PC-9 (cell line): ENCODE measurements around the gene RAD9A. TPM values are rescaled to one million over a fixed set of nuclear protein-coding genes. Genes with fewer than 3 reads are reported as not detected.

Source experiments
- BruUV-seq: library from RNA; stranded (reverse); fragments of 400-500 nt; replicated peaks from 2 replicates; lab custom pipeline; 2021; lab: Mats Ljungman, UMichigan
- CTCF ChIA-PET: fragments of 300-600 bp; sonication (Branson Sonifier 250); formaldehyde crosslinking; loops from one replicate; lab custom pipeline; 2022; ENCODE audit warnings: antibody characterized with exemption; lab: Charles Lee
- POLR2A ChIA-PET: fragments of 300-600 bp; sonication (Branson Sonifier 250); formaldehyde crosslinking; loops from one replicate; lab custom pipeline; 2022; ENCODE audit warnings: antibody characterized with exemption; ENCODE audit not compliant: unreplicated experiment; lab: Charles Lee
- DNase-seq, 2 experiments: peaks; one replicate each; pipeline versions ENCODE4 v3.0.0 to v3.0.0-alpha.2; 2015 to 2022; ENCODE audit warnings: mixed read lengths in 1 of 2
- H2AFZ ChIP-seq: fragments of 200-600 bp; sonication (generic); 2 replicates; pipeline ENCODE4 v1.8.1; 2017; ENCODE audit warnings: antibody characterized with exemption
- H3F3A ChIP-seq: fragments of 200-600 bp; sonication (generic); 2 replicates; pipeline ENCODE4 v1.8.1; 2017; ENCODE audit warnings: antibody characterized with exemption, mild to moderate bottlenecking, low read depth; ENCODE audit not compliant: insufficient read depth
- H3K27ac ChIP-seq: fragments of 200-600 bp; sonication (generic); 2 replicates; pipeline ENCODE4 v1.6.1; 2016; ENCODE audit warnings: mixed run types
- H3K27me3 ChIP-seq: fragments of 200-600 bp; sonication (generic); 2 replicates; pipeline ENCODE4 v1.6.1; 2016; ENCODE audit warnings: low read depth, mixed run types; ENCODE audit not compliant: insufficient read depth
- H3K36me3 ChIP-seq: fragments of 200-600 bp; sonication (generic); 2 replicates; pipeline ENCODE4 v1.6.1; 2016; ENCODE audit warnings: low read depth, mixed run types
- H3K4me1 ChIP-seq: fragments of 200-600 bp; sonication (generic); replicated peaks from 2 replicates; pipeline ENCODE4 v1.6.1; 2016; ENCODE audit warnings: mixed run types; ENCODE audit not compliant: insufficient read depth
- H3K4me2 ChIP-seq: fragments of 200-600 bp; sonication (generic); 2 replicates; pipeline ENCODE4 v1.6.1; 2017; ENCODE audit warnings: mixed run types
- H3K4me3 ChIP-seq: fragments of 200-600 bp; sonication (generic); 2 replicates; pipeline ENCODE4 v1.6.1; 2016; ENCODE audit warnings: mixed run types
- H3K79me2 ChIP-seq: fragments of 200-600 bp; sonication (generic); 2 replicates; pipeline ENCODE4 v1.6.1; 2017; ENCODE audit warnings: low read depth, mixed run types
- H3K9me2 ChIP-seq: fragments of 200-600 bp; sonication (generic); 2 replicates; pipeline ENCODE4 v1.8.1; 2017; ENCODE audit warnings: mild to moderate bottlenecking; ENCODE audit not compliant: insufficient read depth
- H3K9me3 ChIP-seq: fragments of 200-600 bp; sonication (generic); 2 replicates; pipeline ENCODE4 v1.8.1; 2016; ENCODE audit warnings: low read depth; ENCODE audit not compliant: insufficient read depth
- H4K20me1 ChIP-seq: fragments of 200-600 bp; sonication (generic); 2 replicates; pipeline ENCODE4 v1.8.1; 2017; ENCODE audit not compliant: insufficient read depth
- EZH2 ChIP-seq: fragments of 200-600 bp; sonication (generic); IDR thresholded peaks from 2 replicates; pipeline ENCODE4 v1.8.0; 2017; ENCODE audit warnings: antibody characterized with exemption, low read depth
- intact Hi-C: fragments of 100-400 bp; cut with micrococcal nuclease; formaldehyde crosslinking; loops from one replicate; pipeline ENCODE4 v1.10.0; 2022; ENCODE audit not compliant: unreplicated experiment
- total RNA-seq: library from RNA; stranded (reverse); gene quantifications from 2 replicates; pipeline ENCODE4 v1.2.3, GENCODE V29; 2021
- TF ChIP-seq, protein P1 (sequence below): fragments of 200-600 bp; sonication (generic); conservative IDR thresholded peaks from 2 replicates; pipeline ENCODE4 v1.6.1; 2017; ENCODE audit warnings: mixed run types, antibody characterized with exemption, mild to moderate bottlenecking, moderate library complexity

RAD9A gene
- total RNA-seq, 1 experiment from 2014 or later = 62.8 TPM

DNA sequence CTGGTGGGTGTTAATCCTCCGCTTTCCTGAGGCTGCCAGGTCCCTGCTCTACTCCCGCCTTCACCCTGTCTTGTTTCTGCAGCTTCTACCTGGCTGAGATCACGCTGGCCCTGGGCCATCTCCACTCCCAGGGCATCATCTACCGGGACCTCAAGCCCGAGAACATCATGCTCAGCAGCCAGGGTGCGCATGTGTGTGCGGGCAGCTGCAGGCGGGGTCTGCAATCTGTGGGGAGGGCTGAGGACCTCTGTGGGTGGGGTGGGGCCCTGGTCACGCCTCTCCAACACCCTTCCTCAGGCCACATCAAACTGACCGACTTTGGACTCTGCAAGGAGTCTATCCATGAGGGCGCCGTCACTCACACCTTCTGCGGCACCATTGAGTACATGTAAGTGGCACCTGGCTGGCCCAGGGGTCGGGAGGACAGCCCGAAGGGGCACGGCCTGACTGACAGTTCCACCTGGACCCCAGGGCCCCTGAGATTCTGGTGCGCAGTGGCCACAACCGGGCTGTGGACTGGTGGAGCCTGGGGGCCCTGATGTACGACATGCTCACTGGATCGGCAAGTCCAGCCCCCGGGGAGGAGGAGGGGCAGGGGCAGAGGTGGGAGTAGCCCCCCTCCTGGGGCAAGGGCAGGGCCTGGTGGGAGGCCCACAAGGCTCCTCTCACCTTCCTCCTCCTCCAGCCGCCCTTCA is 41.0 kb downstream of the RAD9A start:
- H3K79me2 ChIP-seq = peaks cover 21% of the 10 kb centered on the region
- H3K36me3 ChIP-seq = no peaks in the 10 kb centered on the region
- H3K27ac ChIP-seq = no peak overlapping the region
- H3F3A ChIP-seq = peaks cover 18% of the 10 kb centered on the region; the same call in 1 of the 2 replicates
- DNase-seq = no peak
- H3K4me2 ChIP-seq = no peak overlapping the region
- no TSS peak for BruUV-seq
- peaks cover 17% of the 10 kb centered on the region for H3K4me1 ChIP-seq
- intact Hi-C loops = no loop called here
- no peak overlapping the region for H3K4me3 ChIP-seq
- H3K9me2 ChIP-seq = no peaks in the 10 kb centered on the region
- TF ChIP-seq, protein P1, sequence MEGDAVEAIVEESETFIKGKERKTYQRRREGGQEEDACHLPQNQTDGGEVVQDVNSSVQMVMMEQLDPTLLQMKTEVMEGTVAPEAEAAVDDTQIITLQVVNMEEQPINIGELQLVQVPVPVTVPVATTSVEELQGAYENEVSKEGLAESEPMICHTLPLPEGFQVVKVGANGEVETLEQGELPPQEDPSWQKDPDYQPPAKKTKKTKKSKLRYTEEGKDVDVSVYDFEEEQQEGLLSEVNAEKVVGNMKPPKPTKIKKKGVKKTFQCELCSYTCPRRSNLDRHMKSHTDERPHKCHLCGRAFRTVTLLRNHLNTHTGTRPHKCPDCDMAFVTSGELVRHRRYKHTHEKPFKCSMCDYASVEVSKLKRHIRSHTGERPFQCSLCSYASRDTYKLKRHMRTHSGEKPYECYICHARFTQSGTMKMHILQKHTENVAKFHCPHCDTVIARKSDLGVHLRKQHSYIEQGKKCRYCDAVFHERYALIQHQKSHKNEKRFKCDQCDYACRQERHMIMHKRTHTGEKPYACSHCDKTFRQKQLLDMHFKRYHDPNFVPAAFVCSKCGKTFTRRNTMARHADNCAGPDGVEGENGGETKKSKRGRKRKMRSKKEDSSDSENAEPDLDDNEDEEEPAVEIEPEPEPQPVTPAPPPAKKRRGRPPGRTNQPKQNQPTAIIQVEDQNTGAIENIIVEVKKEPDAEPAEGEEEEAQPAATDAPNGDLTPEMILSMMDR = no peak
- no peak for TF ChIP-seq EZH2
- H4K20me1 ChIP-seq = no peaks in the 10 kb centered on the region; the same call in 1 of the 2 replicates
- CTCF ChIA-PET = no interaction called here
- H3K27me3 ChIP-seq = no peaks in the 10 kb centered on the region
- no peak overlapping the region for H2AFZ ChIP-seq
- POLR2A ChIA-PET = interaction anchor here (0.7 kb wide), 1 partner anchor 817 kb away, joined by 3 read pairs; no protein-coding TSS in a partner anchor
- H3K9me3 ChIP-seq = no peaks in the 10 kb centered on the region

DNA sequence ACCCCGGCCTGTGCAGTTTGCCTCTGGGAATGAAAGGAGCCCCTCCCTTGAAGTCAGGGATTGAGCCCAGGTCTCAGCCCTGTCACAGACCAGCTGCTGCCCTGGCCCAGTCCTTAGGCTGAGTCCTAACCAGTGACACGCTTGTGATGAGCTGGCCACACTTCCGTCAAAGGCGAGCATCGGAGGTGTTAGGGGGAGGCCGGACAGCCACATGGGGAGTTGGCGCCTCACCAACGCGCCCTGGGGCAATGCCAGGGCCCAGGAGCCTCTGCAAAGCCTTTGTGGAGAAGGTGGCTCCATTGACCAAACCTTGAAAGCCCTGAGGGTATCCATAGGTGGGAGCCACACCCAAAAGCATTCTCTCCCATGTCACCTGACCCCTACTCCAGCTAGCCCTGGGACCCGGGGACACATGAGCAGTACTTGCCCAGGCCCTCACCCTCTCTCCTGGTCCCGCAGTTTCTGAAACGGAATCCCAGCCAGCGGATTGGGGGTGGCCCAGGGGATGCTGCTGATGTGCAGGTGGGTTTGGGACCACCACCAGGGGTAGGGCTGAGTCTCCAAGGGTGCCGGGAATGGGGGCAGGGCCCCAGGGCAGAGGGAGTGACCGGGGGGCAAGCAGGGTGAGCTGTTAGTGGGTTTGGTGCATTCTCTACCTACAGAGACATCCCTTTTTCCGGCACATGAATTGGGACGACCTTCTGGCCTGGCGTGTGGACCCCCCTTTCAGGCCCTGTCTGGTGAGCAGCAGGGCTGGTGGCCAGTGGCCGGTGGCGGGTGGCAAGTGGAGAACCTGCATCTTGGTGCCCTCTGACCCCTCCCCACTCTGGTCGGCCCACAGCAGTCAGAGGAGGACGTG is 42.0 kb downstream of the RAD9A start:
- peak; percentile 62 to 91 for DNase-seq
- Histone ChIP-seq H3K4me1 (peaks cover 17% of the 10 kb centered on the region), H3F3A (peaks cover 24% of the 10 kb centered on the region; the same call in 1 of the 2 replicates), H3K27me3 (no peaks in the 10 kb centered on the region), H3K9me2 (no peaks in the 10 kb centered on the region), H3K9me3 (no peaks in the 10 kb centered on the region), H2AFZ (no peak overlapping the region), H3K36me3 (no peaks in the 10 kb centered on the region), H3K4me2 (no peak overlapping the region), H4K20me1 (peaks cover 1% of the 10 kb centered on the region; the same call in 1 of the 2 replicates), H3K4me3 (no peak overlapping the region), H3K79me2 (peaks cover 17% of the 10 kb centered on the region), H3K27ac (no peak overlapping the region)
- BruUV-seq = no TSS peak
- POLR2A ChIA-PET = interaction anchor here (0.7 kb wide), 1 partner anchor 818 kb away, joined by 3 read pairs; no protein-coding TSS in a partner anchor
- intact Hi-C loops = no loop called here
- TF ChIP-seq EZH2 = no peak
- TF ChIP-seq, protein P1 = no peak
- CTCF ChIA-PET = no interaction called here

DNA sequence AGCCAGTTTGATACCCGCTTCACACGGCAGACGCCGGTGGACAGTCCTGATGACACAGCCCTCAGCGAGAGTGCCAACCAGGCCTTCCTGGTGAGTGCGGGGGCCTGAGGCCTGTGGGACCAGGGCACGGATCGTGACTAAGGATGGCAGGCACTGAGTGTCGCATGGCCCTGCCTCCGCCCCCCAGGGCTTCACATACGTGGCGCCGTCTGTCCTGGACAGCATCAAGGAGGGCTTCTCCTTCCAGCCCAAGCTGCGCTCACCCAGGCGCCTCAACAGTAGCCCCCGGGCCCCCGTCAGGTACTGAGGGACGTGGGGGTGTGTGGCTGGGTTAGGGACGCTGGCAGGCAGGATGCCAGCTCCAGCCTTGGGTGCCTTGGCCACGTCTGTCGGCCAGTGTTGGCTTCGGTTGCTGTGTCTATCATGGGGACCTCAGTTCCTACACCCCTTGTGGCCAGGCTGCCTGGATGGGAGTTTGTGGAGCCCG is 42.7 kb downstream of the RAD9A start:
- BruUV-seq = no TSS peak
- no peak for TF ChIP-seq EZH2
- TF ChIP-seq, protein P1 = no peak
- Histone ChIP-seq H3K27me3 (no peaks in the 10 kb centered on the region), H3K4me1 (peaks cover 11% of the 10 kb centered on the region), H3F3A (peaks cover 28% of the 10 kb centered on the region), H3K36me3 (no peaks in the 10 kb centered on the region; the same call in 1 of the 2 replicates), H3K27ac (no peak overlapping the region), H3K4me2 (no peak overlapping the region), H4K20me1 (peaks cover 6% of the 10 kb centered on the region; the same call in 1 of the 2 replicates), H3K79me2 (peaks cover 10% of the 10 kb centered on the region), H3K4me3 (no peak overlapping the region), H3K9me2 (no peaks in the 10 kb centered on the region), H2AFZ (no peak overlapping the region), H3K9me3 (no peaks in the 10 kb centered on the region)
- ChIA-PET POLR2A (no interaction called here), CTCF (no interaction called here)
- no peak for DNase-seq
- intact Hi-C loops = no loop called here
